Colonic mucosa (tissue), 4 donors: ENCODE data around the gene CLTCL1. TPM values are rescaled to one million over a fixed set of nuclear protein-coding genes. Genes with fewer than 3 reads are reported as not detected.
"Not testable (repeated sequence)": the region's sequence is repeated elsewhere in the genome, so short reads cannot be mapped to it uniquely, and the experiment has no call there.

Experiments used
- DNase-seq: peaks from one replicate; pipeline ENCODE4 v3.0.0-alpha.2; 2020
- H3K27ac ChIP-seq: fragments of 200-600 bp; one replicate; pipeline ENCODE4 v1.8.0; 2021
- H3K27me3 ChIP-seq: fragments of 200-600 bp; one replicate; pipeline ENCODE4 v1.8.0; 2021
- H3K36me3 ChIP-seq: fragments of 200-600 bp; one replicate; pipeline ENCODE4 v1.8.0; 2021
- H3K4me1 ChIP-seq: fragments of 200-600 bp; one replicate; pipeline ENCODE4 v1.8.0; 2021; ENCODE audit warnings: mild to moderate bottlenecking
- H3K4me3 ChIP-seq: fragments of 200-600 bp; one replicate; pipeline ENCODE4 v1.8.0; 2021
- H3K9ac ChIP-seq, 2 donors: one replicate each; pipeline ENCODE4 v1.7.0; 2013; ENCODE audit warnings: control low read depth in 2 of 2, low read depth in 2 of 2, low read length in 2 of 2
- H3K9me3 ChIP-seq: fragments of 200-600 bp; one replicate; pipeline ENCODE4 v1.8.0; 2021
- intact Hi-C: fragments of 100-400 bp; cut with DNase I; formaldehyde crosslinking; loops from one replicate; pipeline ENCODE4 v1.14.1; 2022
- total RNA-seq, 2 donors: library from RNA; stranded (reverse); fragmentation: NEBNext Ultra II Directional in 1 of 2; extraction: Animal tissue kit (Norgen Biotek cat#: 25700) in 1 of 2; gene quantifications; one replicate each; pipeline ENCODE4 v1.2.1, GENCODE V29; 2021
- TF ChIP-seq, protein P1 (sequence below): fragments of 200-600 bp; IDR thresholded peaks from one replicate; pipeline ENCODE4 v1.8.0; 2022; ENCODE audit warnings: antibody characterized with exemption, mild to moderate bottlenecking
- donor health status: healthy.
- donor health status: DM: no; HTN: no; CAD: no.
- donor health status: DM: no; HTN: no; CAD: no.

The CLTCL1 gene
- total RNA-seq, 2 donors from 2014 or later, result 3.4 to 3.5 TPM

DNA sequence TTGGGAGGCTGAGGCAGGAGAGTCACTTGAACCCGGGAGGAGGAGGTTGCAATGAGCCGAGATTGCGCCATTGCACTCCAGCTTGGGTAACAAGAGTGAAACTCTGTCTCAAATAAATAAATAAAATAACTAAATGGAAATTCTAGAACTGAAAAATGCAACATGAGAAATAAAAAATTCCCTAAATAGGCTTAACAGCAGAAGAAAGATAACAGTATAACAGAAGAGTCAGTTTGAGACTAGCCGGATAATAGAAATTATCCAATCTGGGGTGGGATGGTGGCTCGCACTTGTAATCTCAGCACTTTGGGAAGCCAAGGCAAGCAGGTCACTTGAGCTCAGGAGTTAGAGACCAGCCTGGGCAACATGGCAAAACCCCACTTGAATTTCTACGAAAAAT, 127.1 kb downstream of the CLTCL1 start:
- Histone ChIP-seq H3K4me3 (no peak overlapping the region), H3K27ac (no peak overlapping the region), H3K9me3 (no peaks in the 10 kb centered on the region), H3K27me3 (peaks cover 11% of the 10 kb centered on the region), H3K4me1 (peaks cover 3% of the 10 kb centered on the region), H3K36me3 (no peaks in the 10 kb centered on the region), H3K9ac (no peak overlapping the region)
- no peak for DNase-seq
- intact Hi-C loops, result no loop called here
- TF ChIP-seq, protein P1, sequence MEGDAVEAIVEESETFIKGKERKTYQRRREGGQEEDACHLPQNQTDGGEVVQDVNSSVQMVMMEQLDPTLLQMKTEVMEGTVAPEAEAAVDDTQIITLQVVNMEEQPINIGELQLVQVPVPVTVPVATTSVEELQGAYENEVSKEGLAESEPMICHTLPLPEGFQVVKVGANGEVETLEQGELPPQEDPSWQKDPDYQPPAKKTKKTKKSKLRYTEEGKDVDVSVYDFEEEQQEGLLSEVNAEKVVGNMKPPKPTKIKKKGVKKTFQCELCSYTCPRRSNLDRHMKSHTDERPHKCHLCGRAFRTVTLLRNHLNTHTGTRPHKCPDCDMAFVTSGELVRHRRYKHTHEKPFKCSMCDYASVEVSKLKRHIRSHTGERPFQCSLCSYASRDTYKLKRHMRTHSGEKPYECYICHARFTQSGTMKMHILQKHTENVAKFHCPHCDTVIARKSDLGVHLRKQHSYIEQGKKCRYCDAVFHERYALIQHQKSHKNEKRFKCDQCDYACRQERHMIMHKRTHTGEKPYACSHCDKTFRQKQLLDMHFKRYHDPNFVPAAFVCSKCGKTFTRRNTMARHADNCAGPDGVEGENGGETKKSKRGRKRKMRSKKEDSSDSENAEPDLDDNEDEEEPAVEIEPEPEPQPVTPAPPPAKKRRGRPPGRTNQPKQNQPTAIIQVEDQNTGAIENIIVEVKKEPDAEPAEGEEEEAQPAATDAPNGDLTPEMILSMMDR, result no peak

DNA sequence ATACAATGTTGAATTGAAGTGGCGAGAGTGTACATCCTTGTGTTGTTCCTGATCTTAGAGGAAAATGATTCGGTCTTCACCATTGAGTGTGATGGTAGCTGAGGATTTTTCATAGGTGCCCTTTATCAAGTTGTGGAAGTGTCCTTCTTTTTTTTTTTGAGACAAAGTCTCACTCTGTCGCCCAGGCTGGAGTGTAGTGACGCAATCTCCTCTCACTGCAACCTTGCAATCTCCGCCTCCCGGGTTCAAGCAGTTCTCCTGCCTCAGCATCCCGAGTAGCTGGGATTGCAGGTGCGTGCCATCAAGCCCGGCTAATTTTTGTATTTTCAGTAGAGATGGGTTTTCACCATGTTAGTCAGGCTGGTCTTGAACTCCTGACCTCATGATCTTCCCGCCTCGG, 132.9 kb downstream of the CLTCL1 start:
- H3K27me3 ChIP-seq, intact Hi-C loops, H3K4me3 ChIP-seq, DNase-seq, H3K9ac ChIP-seq, H3K36me3 ChIP-seq, H3K4me1 ChIP-seq, H3K9me3 ChIP-seq, H3K27ac ChIP-seq: not testable (repeated sequence)

DNA sequence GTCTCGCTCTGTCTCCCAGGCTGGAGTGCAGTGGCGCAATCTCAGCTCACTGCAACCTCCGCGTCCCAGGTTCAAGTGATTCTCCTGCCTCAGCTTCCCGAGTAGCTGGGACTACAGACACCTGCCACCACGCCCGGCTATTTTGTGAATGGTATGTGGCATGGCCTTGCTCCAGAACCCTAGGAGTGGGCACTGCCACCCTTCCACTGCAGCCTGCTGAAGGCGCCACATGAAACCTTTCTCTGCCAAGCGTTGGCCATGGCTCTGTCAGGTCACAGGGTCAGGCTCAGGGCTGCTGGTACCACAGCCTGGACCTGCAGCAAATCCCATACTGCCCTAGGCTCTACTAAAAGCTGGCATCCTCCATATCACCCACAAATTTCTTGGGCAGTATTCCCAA, 135.4 kb downstream of the CLTCL1 start:
- H3K27ac ChIP-seq, H3K4me3 ChIP-seq, DNase-seq, H3K9me3 ChIP-seq, H3K36me3 ChIP-seq, H3K4me1 ChIP-seq, intact Hi-C loops, H3K9ac ChIP-seq: not testable (repeated sequence)
- H3K27me3 ChIP-seq, result peaks cover 11% of the 10 kb centered on the region

DNA sequence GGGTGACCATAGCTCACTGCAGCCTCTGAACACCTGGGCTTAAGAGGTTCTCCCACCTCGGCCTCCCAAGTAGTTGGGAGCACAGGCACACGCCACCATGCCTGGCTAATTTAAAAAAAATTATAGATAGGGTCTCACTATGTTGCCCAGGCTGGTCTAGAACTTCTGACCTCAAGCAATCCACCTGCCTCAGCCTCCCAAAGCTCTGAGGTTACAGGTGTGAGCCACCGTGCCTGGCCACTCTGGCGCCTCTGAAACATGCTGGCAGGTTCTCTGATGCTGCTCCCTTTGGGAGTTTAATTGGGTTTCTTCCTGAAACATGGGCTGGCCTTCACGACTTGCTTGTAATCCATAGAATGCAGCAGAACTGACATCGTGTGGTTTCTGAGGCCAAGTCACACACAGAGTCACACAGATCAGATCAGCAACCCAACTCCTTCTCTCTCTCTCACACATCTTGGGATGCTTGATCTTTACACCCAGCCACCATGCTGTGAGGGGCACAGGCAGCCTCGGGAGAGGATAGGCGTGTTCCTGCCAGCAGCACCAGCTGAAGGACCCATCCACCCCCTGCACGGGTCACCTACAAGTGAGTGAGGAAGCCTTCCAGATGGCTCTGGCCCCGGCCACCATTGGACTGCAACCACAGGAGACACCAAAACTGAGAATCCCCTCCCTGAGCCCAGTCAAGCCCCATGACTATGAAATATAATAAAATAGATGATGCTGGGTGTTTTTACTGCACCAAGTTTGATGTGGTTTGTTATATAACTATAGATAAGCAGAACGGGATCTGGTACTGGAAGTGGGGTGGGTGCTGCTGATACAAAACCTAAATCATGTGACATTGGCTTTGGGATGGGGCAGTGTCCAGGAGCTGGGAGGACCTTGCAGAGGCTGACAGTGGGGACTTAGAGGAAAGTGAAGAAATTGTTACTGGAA, 138.3 kb downstream of the CLTCL1 start:
- H3K27ac ChIP-seq, result no peak overlapping the region
- H3K27me3 ChIP-seq, result peaks cover 35% of the 10 kb centered on the region
- H3K36me3 ChIP-seq, result no peaks in the 10 kb centered on the region
- no peak overlapping the region for H3K9ac ChIP-seq
- no peaks in the 10 kb centered on the region for H3K4me1 ChIP-seq
- no peak overlapping the region for H3K4me3 ChIP-seq
- TF ChIP-seq, protein P1, result no peak
- H3K9me3 ChIP-seq, result no peaks in the 10 kb centered on the region
- intact Hi-C loops, result no loop called here
- no peak for DNase-seq

DNA sequence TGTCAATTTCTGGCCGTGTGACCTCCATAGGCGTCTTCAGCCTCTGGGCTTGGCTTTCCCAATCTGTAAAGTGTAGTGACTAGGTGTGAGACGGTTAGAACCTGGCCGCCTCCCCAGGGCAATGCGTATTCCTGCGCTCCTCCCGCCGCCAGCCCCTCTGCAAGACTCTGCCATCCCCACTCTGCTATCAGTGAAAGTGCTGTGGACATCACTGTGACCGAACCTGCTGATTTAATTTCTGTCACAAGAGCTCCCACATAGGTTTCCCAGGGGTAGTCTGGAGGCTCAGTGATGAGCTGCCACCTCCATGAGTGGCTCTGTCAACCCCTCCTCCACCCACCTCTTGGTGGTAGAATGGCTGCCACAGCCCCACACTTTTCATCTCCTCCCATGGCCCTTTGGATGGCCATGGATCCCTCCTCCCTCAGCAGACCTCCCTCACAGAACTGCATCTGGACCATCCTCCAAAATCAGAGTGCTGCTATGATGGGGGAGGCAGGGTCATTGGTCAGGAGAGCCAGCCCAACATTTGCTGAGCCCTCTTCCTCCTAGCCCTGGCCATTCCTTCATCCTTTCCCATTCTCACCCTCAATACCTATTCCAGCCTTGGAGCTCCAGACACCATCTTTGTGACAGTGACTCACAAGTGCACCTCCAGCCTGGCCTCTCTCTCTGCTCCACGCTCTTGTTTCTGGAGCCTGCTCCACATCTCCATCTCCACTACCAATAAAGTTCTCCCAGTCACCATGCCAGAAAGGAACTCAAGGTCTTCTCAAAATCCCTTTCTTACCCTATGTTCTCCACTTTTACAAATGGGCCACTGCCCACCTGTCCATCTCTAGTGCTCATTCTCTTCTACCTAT, 140.0 kb downstream of the CLTCL1 start:
- no peaks in the 10 kb centered on the region for H3K9me3 ChIP-seq
- TF ChIP-seq, protein P1, result no peak
- H3K27ac ChIP-seq, result no peak overlapping the region
- H3K4me3 ChIP-seq, result no peak overlapping the region
- no peaks in the 10 kb centered on the region for H3K36me3 ChIP-seq
- no peak overlapping the region for H3K9ac ChIP-seq
- intact Hi-C loops, result no loop called here
- DNase-seq, result no peak
- peaks cover 36% of the 10 kb centered on the region for H3K27me3 ChIP-seq
- no peaks in the 10 kb centered on the region for H3K4me1 ChIP-seq

DNA sequence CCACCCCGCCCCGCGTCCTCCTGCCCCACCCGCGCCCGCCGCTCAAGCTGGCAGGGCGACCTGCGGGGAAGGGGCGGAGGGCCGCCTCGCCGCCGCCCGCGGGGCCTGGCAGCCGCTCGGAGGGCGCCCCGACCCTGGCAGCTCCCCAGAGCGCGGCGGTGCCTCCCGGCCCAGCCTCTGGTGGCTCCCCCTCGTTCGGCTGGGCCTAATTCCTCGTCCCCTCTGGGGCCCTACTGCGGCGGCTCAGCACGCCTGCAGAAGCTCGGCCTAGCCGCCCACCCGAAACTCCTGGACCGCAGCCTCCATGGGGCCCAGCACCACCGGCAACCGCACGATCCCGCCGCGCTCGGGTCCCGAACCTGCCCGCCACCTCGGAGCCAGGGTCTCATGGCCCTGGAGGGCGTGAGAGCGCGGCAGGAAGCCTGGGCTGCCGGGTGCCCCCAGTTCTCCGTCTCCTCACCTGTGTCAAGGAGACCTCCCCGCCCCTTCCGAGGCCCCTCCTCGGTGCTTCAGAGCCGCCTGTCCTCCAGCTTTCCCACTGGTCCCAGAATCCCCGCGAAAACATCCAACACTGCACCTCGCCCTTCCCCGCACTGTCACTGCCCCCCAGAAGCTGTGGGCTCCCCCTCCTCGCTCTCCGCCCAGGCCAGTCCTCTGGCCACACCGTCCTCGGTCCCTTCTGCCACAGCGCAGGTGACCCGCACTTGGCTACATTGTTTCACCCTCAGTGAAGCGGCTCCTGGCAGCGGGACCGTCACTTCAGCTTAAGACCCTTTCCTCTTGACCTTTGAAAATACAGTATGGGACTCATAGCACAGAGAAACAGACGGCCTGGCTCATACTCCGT, 140.8 kb downstream of the CLTCL1 start:
- DNase-seq, result no peak
- H3K27ac ChIP-seq, result no peak overlapping the region
- H3K27me3 ChIP-seq, result peaks cover 36% of the 10 kb centered on the region
- H3K4me3 ChIP-seq, result no peak overlapping the region
- intact Hi-C loops, result no loop called here
- no peaks in the 10 kb centered on the region for H3K4me1 ChIP-seq
- H3K36me3 ChIP-seq, result no peaks in the 10 kb centered on the region
- no peaks in the 10 kb centered on the region for H3K9me3 ChIP-seq
- TF ChIP-seq, protein P1, result no peak
- H3K9ac ChIP-seq, result no peak overlapping the region
